ENCODE results near the gene CADM2. TPM values are rescaled to one million over a fixed set of nuclear protein-coding genes. Genes with fewer than 3 reads are reported as not detected.

The CADM2 gene
- total and polyA plus RNA-seq, 2 experiments from 2014 or later, result 0.15 to 0.40 TPM

DNA sequence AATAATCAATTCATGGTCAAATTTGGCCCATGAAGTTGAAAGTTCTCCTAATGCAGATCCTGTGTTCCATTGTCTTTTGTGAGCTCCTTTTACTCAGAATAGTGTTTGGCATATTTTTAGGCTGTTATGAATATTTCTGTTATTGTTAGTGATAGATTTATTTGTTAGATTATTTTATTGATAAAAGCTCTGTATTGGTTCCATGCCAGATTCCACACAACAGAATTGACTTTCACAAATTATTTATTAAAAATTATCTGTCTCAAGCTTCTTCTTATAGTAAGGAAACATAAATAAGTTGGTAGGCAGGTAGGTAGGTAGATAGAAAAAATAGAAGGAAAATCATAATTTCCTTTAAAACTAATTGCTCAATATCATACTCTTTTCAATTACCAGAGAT, 557.4 kb downstream of the CADM2 start:
- DNase-seq (ENCODE audit: low read depth in 1 of 2, low spot score in 1 of 2), result no peak
- no peaks in the 10 kb centered on the region for H3K27me3 ChIP-seq
- TF ChIP-seq, protein P1, sequence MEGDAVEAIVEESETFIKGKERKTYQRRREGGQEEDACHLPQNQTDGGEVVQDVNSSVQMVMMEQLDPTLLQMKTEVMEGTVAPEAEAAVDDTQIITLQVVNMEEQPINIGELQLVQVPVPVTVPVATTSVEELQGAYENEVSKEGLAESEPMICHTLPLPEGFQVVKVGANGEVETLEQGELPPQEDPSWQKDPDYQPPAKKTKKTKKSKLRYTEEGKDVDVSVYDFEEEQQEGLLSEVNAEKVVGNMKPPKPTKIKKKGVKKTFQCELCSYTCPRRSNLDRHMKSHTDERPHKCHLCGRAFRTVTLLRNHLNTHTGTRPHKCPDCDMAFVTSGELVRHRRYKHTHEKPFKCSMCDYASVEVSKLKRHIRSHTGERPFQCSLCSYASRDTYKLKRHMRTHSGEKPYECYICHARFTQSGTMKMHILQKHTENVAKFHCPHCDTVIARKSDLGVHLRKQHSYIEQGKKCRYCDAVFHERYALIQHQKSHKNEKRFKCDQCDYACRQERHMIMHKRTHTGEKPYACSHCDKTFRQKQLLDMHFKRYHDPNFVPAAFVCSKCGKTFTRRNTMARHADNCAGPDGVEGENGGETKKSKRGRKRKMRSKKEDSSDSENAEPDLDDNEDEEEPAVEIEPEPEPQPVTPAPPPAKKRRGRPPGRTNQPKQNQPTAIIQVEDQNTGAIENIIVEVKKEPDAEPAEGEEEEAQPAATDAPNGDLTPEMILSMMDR (IDR thresholded peaks at IDR 0.05; ENCODE audit: low read depth, low read length), result no peak

GRCh38 chr3:85524104-85524503, 565.3 kb downstream of the CADM2 start:
- Histone ChIP-seq H3K36me3 (no peaks in the 10 kb centered on the region), H3K4me3 (no peak overlapping the region), H3K4me1 (ENCODE audit: low read depth) (no peaks in the 10 kb centered on the region), H3K27ac (no peak overlapping the region), H3K27me3 (no peaks in the 10 kb centered on the region), H3K9me3 (ENCODE audit: low read depth) (no peaks in the 10 kb centered on the region)
- no peak for DNase-seq (ENCODE audit: low read depth in 1 of 2, low spot score in 1 of 2)
- TF ChIP-seq, protein P1 (IDR thresholded peaks at IDR 0.05; ENCODE audit: low read depth, low read length), result no peak

More for the DNA sequence above, 557.4 kb downstream of the CADM2 start:
- Histone ChIP-seq H3K4me3 (no peak overlapping the region), H3K36me3 (no peaks in the 10 kb centered on the region), H3K27ac (no peak overlapping the region), H3K4me1 (ENCODE audit: low read depth) (no peaks in the 10 kb centered on the region), H3K9me3 (ENCODE audit: low read depth) (no peaks in the 10 kb centered on the region)

- no peak for DNase-seq (ENCODE audit: low read depth in 1 of 2, low spot score in 1 of 2)
- TF ChIP-seq, protein P1 (IDR thresholded peaks at IDR 0.05; ENCODE audit: low read depth, low read length), result no peak
- Histone ChIP-seq H3K9me3 (ENCODE audit: low read depth) (no peaks in the 10 kb centered on the region), H3K4me3 (no peak overlapping the region), H3K27ac (no peak overlapping the region), H3K27me3 (no peaks in the 10 kb centered on the region), H3K4me1 (ENCODE audit: low read depth) (no peaks in the 10 kb centered on the region), H3K36me3 (no peaks in the 10 kb centered on the region)
Observed at GRCh38 chr3:85525264-85525663, 566.5 kb downstream of the CADM2 start.

DNA sequence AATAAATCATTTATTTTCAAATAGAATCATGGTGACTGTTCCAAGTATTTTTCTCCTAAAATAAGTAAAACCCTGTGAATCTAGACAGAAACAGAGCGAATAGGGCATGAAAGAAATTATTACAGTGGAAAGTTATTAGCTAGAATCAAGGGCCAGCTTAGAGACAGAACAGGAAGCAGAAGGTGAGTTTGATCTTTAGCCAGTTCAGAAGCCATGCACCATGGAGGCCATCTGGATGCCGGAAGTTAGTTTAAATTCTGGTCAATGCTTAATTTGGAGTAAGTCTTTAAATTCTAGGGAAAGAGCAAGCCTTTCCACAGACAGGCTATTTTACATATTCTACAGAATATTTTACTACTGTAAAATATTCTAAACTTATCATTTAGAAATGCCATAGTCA, 574.8 kb downstream of the CADM2 start:
- Histone ChIP-seq H3K36me3 (no peaks in the 10 kb centered on the region), H3K9me3 (ENCODE audit: low read depth) (no peaks in the 10 kb centered on the region), H3K27me3 (no peaks in the 10 kb centered on the region), H3K4me1 (ENCODE audit: low read depth) (no peaks in the 10 kb centered on the region), H3K4me3 (no peak overlapping the region), H3K27ac (no peak overlapping the region)
- no peak for DNase-seq (ENCODE audit: low read depth in 1 of 2, low spot score in 1 of 2)
- TF ChIP-seq, protein P1 (IDR thresholded peaks at IDR 0.05; ENCODE audit: low read depth, low read length), result no peak

DNA sequence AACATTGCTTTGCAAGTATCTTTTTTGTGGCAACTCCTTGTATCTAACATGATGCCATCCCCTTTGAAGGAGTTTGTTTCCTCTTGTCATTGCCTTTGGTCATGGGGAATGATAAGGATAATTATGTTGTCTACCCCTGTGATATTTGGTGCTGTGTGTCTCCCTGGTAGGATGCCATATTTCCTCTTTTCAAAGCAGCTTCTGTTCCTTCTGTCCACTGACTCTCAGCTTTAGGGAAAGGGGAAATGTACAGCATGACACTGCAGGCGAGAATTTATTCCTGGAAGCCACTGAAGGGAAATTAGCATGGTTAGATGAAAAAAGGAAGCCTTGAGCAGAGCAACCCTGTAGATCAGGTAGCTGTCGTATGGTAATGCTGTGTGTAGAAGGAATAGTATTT, 576.7 kb downstream of the CADM2 start:
- Histone ChIP-seq H3K27ac (no peak overlapping the region), H3K27me3 (no peaks in the 10 kb centered on the region), H3K4me3 (no peak overlapping the region), H3K4me1 (ENCODE audit: low read depth) (no peaks in the 10 kb centered on the region), H3K36me3 (no peaks in the 10 kb centered on the region), H3K9me3 (ENCODE audit: low read depth) (no peaks in the 10 kb centered on the region)
- TF ChIP-seq, protein P1 (IDR thresholded peaks at IDR 0.05; ENCODE audit: low read depth, low read length), result no peak
- DNase-seq (ENCODE audit: low read depth in 1 of 2, low spot score in 1 of 2), result no peak

GRCh38 chr3:85539232-85539631, 580.4 kb downstream of the CADM2 start:
- Histone ChIP-seq H3K9me3 (ENCODE audit: low read depth) (no peaks in the 10 kb centered on the region), H3K27ac (no peak overlapping the region), H3K36me3 (no peaks in the 10 kb centered on the region), H3K4me3 (no peak overlapping the region), H3K27me3 (no peaks in the 10 kb centered on the region), H3K4me1 (ENCODE audit: low read depth) (no peaks in the 10 kb centered on the region)
- TF ChIP-seq, protein P1 (IDR thresholded peaks at IDR 0.05; ENCODE audit: low read depth, low read length), result no peak
- DNase-seq (ENCODE audit: low read depth in 1 of 2, low spot score in 1 of 2), result no peak
